Naive B cell (primary cell): ENCODE data around the gene IGSF10. TPM values are rescaled to one million over a fixed set of nuclear protein-coding genes. Genes with fewer than 3 reads are reported as not detected.
"Not testable (repeated sequence)": the region's sequence is repeated elsewhere in the genome, so short reads cannot be mapped to it uniquely, and the experiment has no call there.

ENCODE experiments used
- ATAC-seq, 2 donors: fragments of 150-1000 bp; cut with Tn5 transposase; 2 replicates each; pipeline ENCODE4 v1.10.0; 2021; ENCODE audit warnings: low read depth in 2 of 2, mild to moderate bottlenecking in 2 of 2, moderate library complexity in 2 of 2
- DNase-seq: peaks from one replicate; pipeline ENCODE4 v3.0.0; 2022
- H3K27ac Mint-ChIP-seq, 6 donors: one replicate each; pipeline ENCODE4 v1.8.0; 2020 to 2022; ENCODE audit warnings: mild to moderate bottlenecking in 6 of 6, mixed read lengths in 6 of 6, moderate library complexity in 5 of 6, inconsistent platforms in 2 of 6
- H3K27me3 Mint-ChIP-seq, 3 donors: one replicate each; pipeline ENCODE4 v1.8.0; 2021 to 2022; ENCODE audit warnings: mixed read lengths in 3 of 3, mild to moderate bottlenecking in 1 of 3
- H3K36me3 Mint-ChIP-seq, 2 donors: one replicate each; pipeline ENCODE4 v1.8.0; 2020 to 2022; ENCODE audit warnings: mixed read lengths in 2 of 2, inconsistent platforms in 1 of 2, mild to moderate bottlenecking in 1 of 2
- H3K4me1 Mint-ChIP-seq, 3 donors: one replicate each; pipeline ENCODE4 v1.8.0; 2020 to 2022; ENCODE audit warnings: mixed read lengths in 3 of 3, inconsistent platforms in 1 of 3, mild to moderate bottlenecking in 1 of 3, moderate library complexity in 1 of 3
- H3K4me3 Mint-ChIP-seq, 8 donors: one replicate each; pipeline ENCODE4 v1.8.0; 2020 to 2022; ENCODE audit warnings: mild to moderate bottlenecking in 8 of 8, mixed read lengths in 8 of 8, moderate library complexity in 8 of 8, inconsistent platforms in 2 of 8
- H3K9me3 Mint-ChIP-seq, 7 donors: one replicate each; pipeline ENCODE4 v1.8.0; 2020 to 2022; ENCODE audit warnings: mixed read lengths in 7 of 7, mild to moderate bottlenecking in 5 of 7, inconsistent platforms in 2 of 7, moderate library complexity in 1 of 7
- polyA plus RNA-seq, 6 donors: library from polyadenylated mRNA; unstranded; fragments of 300-500 nt; fragmentation: Illumina TruSeq; gene quantifications; one replicate each; pipeline ENCODE4 v1.2.3, GENCODE V29; 2021; ENCODE audit warnings: low read depth in 6 of 6

IGSF10 gene
- polyA plus RNA-seq, result not detected

- Mint-ChIP-seq H3K4me3 (peak within 1 kb of the TSS; percentile 39 to 82 (median 74)), H3K4me1 (peaks cover 0 to 8% (median 5%) of the 10 kb centered on the region in 3 donors), H3K27ac (peak within 1 kb of the TSS in 1 of 6 donors; percentile 61), H3K36me3 (no peaks in the 10 kb centered on the region), H3K9me3 (no peaks in the 10 kb centered on the region), H3K27me3 (peaks cover 10 to 22% (median 22%) of the 10 kb centered on the region in 3 donors)
- ATAC-seq (no peak), DNase-seq (no peak)
Measured at GRCh38 chr3:151460774-151461450, at the start of gene IGSF10. Gene IGSF10 (minus strand): TSS chr3:151461061. CDS start chr3:151458709, 2,352 bp downstream.

- H3K36me3 Mint-ChIP-seq, H3K27ac Mint-ChIP-seq, DNase-seq, H3K27me3 Mint-ChIP-seq, ATAC-seq: not testable (repeated sequence)
- Mint-ChIP-seq H3K4me1 (peaks cover 0 to 17% (median 14%) of the 10 kb centered on the region in 3 donors), H3K4me3 (peak overlapping the region in 2 of 8 donors; percentile 16 to 51), H3K9me3 (peaks cover 2 to 21% (median 16%) of the 10 kb centered on the region in 7 donors)
Measured at GRCh38 chr3:151509468-151510135, 48.7 kb upstream of the IGSF10 start.

- peaks cover 0 to 21% (median 4%) of the 10 kb centered on the region in 7 donors for H3K9me3 Mint-ChIP-seq
- no peak for ATAC-seq
- no peak overlapping the region for H3K27ac Mint-ChIP-seq
- H3K4me1 Mint-ChIP-seq, result peaks cover 0 to 5% (median 3%) of the 10 kb centered on the region in 3 donors
- H3K4me3 Mint-ChIP-seq, result no peak overlapping the region
- H3K36me3 Mint-ChIP-seq, result peaks cover 0 to 4% of the 10 kb centered on the region in 2 donors
- DNase-seq, result no peak
- H3K27me3 Mint-ChIP-seq, result no peaks in the 10 kb centered on the region
Measured at GRCh38 chr3:151504606-151505005, 43.7 kb upstream of the IGSF10 start.

GRCh38 chr3:151503074-151503473 is 42.2 kb upstream of the IGSF10 start:
- Mint-ChIP-seq H3K4me1 (no peaks in the 10 kb centered on the region), H3K36me3 (peaks cover 0 to 4% of the 10 kb centered on the region in 2 donors), H3K27me3 (no peaks in the 10 kb centered on the region), H3K9me3 (peaks cover 0 to 16% (median 2%) of the 10 kb centered on the region in 7 donors), H3K4me3 (no peak overlapping the region), H3K27ac (no peak overlapping the region)
- ATAC-seq (no peak), DNase-seq (no peak)

- no peak overlapping the region for H3K27ac Mint-ChIP-seq
- no peak overlapping the region for H3K4me3 Mint-ChIP-seq
- DNase-seq, result no peak
- H3K36me3 Mint-ChIP-seq, result peaks cover 0 to 4% of the 10 kb centered on the region in 2 donors
- H3K9me3 Mint-ChIP-seq, result peaks cover 0 to 16% (median 3%) of the 10 kb centered on the region in 7 donors
- H3K4me1 Mint-ChIP-seq, result no peaks in the 10 kb centered on the region
- H3K27me3 Mint-ChIP-seq, result no peaks in the 10 kb centered on the region
- ATAC-seq, result no peak
Measured at GRCh38 chr3:151501923-151502632, 41.2 kb upstream of the IGSF10 start.

- Mint-ChIP-seq H3K4me3 (no peak overlapping the region), H3K9me3 (peaks cover 0 to 16% (median 3%) of the 10 kb centered on the region in 7 donors), H3K36me3 (peaks cover 0 to 4% of the 10 kb centered on the region in 2 donors), H3K27ac (no peak overlapping the region), H3K27me3 (no peaks in the 10 kb centered on the region), H3K4me1 (no peaks in the 10 kb centered on the region)
- no peak for ATAC-seq
- no peak for DNase-seq
Measured at GRCh38 chr3:151501171-151501922, 40.5 kb upstream of the IGSF10 start.

GRCh38 chr3:151499168-151499567 is 38.3 kb upstream of the IGSF10 start:
- Mint-ChIP-seq H3K27ac (no peak overlapping the region), H3K9me3 (peaks cover 0 to 9% (median 2%) of the 10 kb centered on the region in 7 donors), H3K27me3 (no peaks in the 10 kb centered on the region), H3K4me3 (no peak overlapping the region), H3K36me3 (peaks cover 0 to 4% of the 10 kb centered on the region in 2 donors), H3K4me1 (no peaks in the 10 kb centered on the region)
- no peak for ATAC-seq
- no peak for DNase-seq

GRCh38 chr3:151491525-151491924 is 30.7 kb upstream of the IGSF10 start:
- Mint-ChIP-seq H3K27ac (no peak overlapping the region), H3K9me3 (peaks cover 0 to 22% (median 4%) of the 10 kb centered on the region in 7 donors), H3K27me3 (no peaks in the 10 kb centered on the region), H3K4me1 (no peaks in the 10 kb centered on the region), H3K4me3 (no peak overlapping the region), H3K36me3 (no peaks in the 10 kb centered on the region)
- ATAC-seq, result no peak
- no peak for DNase-seq

- not testable (repeated sequence) for H3K36me3 Mint-ChIP-seq, DNase-seq, ATAC-seq, H3K27ac Mint-ChIP-seq, H3K27me3 Mint-ChIP-seq, H3K4me3 Mint-ChIP-seq, H3K4me1 Mint-ChIP-seq
- H3K9me3 Mint-ChIP-seq, result peaks cover 6 to 43% (median 18%) of the 10 kb centered on the region in 7 donors
Measured at GRCh38 chr3:151487833-151488232, 27.0 kb upstream of the IGSF10 start.

- Mint-ChIP-seq H3K27me3 (peaks cover 0 to 7% (median 0%) of the 10 kb centered on the region in 3 donors), H3K36me3 (peaks cover 8 to 12% of the 10 kb centered on the region in 2 donors), H3K4me3 (no peak overlapping the region), H3K27ac (no peak overlapping the region), H3K9me3 (peaks cover 13 to 50% (median 33%) of the 10 kb centered on the region in 7 donors), H3K4me1 (no peaks in the 10 kb centered on the region)
- DNase-seq (no peak), ATAC-seq (no peak)
Measured at GRCh38 chr3:151483961-151484520, 23.2 kb upstream of the IGSF10 start.

GRCh38 chr3:151483488-151483887 is 22.6 kb upstream of the IGSF10 start:
- Mint-ChIP-seq H3K4me3 (no peak overlapping the region), H3K27me3 (peaks cover 0 to 7% (median 0%) of the 10 kb centered on the region in 3 donors), H3K9me3 (peaks cover 13 to 48% (median 29%) of the 10 kb centered on the region in 7 donors), H3K27ac (no peak overlapping the region), H3K36me3 (peaks cover 8 to 12% of the 10 kb centered on the region in 2 donors), H3K4me1 (no peaks in the 10 kb centered on the region)
- no peak for ATAC-seq
- no peak for DNase-seq

GRCh38 chr3:151480492-151480891 is 19.6 kb upstream of the IGSF10 start:
- Mint-ChIP-seq H3K27me3 (peaks cover 0 to 7% (median 0%) of the 10 kb centered on the region in 3 donors), H3K27ac (no peak overlapping the region), H3K4me1 (no peaks in the 10 kb centered on the region), H3K9me3 (peaks cover 12 to 32% (median 26%) of the 10 kb centered on the region in 7 donors), H3K36me3 (peaks cover 8 to 12% of the 10 kb centered on the region in 2 donors), H3K4me3 (no peak overlapping the region)
- no peak for ATAC-seq
- no peak for DNase-seq
